GM23248 (cell line): ENCODE data around the gene NSD2.

ENCODE experiments used
- EZH2 ChIP-seq: fragments of 200-600 bp; sonication (generic); IDR thresholded peaks from 2 replicates; pipeline ENCODE4 v1.6.1; 2018; ENCODE audit warnings: antibody characterized with exemption, mild to moderate bottlenecking; ENCODE audit not compliant: insufficient read depth, poor library complexity, severe bottlenecking
- EZH2phosphoT487 ChIP-seq: fragments of 200-600 bp; sonication (generic); IDR thresholded peaks from 2 replicates; pipeline ENCODE4 v1.6.1; 2018; ENCODE audit warnings: antibody characterized with exemption, moderate library complexity, mild to moderate bottlenecking, low read depth; ENCODE audit not compliant: insufficient read depth

DNA sequence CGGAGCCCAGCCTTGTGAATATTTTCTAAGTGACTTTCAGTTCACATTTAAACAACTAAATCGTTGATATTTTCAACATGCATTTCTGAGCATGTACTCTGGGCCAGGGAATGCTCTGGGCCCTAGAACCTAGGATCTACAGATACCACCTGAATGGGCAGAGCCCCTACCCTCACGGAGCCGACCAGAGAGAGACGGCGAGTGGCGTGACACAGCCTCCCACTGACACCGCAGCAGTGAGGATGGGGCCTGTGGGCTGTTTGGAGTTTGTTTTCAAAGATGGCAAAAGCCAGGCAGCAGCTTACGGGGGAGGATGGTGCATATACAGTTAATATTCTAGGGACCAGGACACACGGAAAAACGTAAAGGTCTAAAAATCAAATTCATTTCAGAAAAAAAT, 119.9 kb downstream of the NSD2 start:
- TF ChIP-seq EZH2, result no peak
- TF ChIP-seq EZH2phosphoT487, result no peak
